GM19035 (cell line): ENCODE data around the gene CD63.

Source experiments
- ATAC-seq: cut with Tn5 transposase; IDR thresholded peaks from one replicate; pipeline ENCODE4 v1.9.1; 2021; ENCODE audit not compliant: unreplicated experiment

The CD63 gene

DNA sequence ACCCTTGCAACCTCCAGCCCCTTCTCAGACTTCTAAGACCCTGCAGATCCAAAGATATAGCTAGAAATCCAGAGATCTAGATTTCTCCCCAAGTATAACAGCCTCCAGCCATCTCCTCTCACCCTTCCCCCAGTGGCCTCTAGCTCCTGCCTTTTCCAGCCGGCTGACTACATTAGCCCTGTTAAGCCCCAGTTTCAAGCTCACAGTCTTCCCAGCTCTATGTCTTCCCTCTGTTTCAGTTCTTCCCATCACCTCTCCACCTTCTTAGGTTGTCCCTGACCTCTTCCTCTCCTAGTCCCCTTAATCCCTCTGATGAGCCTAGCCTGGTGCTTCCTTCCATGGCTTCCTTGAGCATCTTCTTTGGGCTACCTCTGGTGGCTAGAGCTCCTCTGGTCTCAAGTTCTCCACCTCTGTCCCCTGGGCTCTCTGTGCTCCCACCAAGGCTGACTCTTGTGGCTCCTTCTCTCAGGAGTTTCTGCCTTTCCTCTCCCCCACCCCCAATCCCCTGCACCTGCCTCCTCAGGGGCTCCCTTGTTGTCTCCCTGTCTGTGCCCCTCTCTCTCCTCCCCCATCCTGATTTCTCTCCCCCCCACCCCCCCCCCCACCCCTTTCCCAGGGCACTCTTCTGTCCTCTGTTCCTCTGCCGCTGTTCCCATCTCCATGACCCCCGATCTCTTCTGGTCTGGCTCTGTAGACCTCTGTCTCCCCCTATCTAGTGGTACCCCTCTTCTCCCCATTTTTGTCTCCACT, 13.3 kb upstream of the CD63 start:
- no peak for ATAC-seq

DNA sequence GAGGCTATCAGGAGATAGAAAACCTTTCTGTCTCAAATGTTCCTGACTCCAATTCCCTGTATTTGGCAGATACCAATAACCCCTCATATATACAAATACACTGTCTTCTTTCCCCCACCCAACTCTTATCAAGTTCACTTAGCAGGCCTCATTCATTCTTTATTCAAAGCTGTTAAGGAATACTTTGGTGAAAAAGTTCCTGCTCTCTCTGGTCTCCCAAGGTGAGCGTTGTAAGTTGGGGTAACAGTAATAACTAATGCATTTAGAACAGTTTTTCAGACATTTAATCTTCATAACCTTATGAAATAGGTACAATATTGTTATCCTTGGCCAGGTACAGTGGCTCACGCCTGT, 10.2 kb upstream of the CD63 start:
- no peak for ATAC-seq

DNA sequence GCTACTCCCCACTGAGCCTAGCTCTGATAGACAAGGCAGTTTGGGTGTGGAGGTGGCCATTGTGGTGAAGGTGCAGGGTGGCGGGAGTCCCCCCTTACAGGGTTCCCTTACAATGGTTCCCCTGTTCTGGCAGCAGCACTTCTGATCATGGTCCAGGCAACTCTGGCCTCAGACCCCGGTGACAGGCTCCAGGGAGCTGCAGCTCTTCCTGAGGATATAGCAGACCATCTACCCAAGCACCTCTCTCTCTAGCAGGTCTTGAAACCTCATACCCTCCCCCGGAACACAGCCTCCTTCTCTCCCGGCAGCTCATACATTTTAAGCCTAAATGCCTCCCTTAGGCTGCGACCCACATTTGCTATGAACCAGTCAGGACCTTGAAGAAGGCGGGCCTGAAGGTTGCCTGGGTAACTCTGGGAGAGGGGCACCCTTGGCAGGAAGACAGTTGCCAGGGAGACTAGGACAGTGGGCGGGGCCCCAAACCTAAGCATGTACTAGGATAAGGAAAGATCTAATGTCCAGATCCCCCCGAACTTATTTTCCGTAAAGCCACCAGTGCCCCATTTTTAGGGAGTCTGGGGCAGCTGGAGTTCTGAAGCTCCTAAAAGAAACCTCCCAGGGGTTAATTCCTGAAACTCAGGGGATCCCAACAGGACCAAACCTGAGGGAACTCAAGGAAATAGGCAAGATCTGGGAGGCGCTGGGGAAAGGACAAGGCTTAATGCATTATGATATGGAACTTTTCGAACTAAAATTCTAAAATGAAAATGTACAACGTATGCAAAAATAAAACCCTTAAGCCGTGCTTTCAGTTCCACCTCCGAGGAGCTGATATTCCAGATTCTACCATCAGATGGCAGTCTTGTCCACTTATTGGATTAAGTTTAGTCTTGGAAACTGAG, 9.6 kb upstream of the CD63 start:
- peak; percentile 86 for ATAC-seq

DNA sequence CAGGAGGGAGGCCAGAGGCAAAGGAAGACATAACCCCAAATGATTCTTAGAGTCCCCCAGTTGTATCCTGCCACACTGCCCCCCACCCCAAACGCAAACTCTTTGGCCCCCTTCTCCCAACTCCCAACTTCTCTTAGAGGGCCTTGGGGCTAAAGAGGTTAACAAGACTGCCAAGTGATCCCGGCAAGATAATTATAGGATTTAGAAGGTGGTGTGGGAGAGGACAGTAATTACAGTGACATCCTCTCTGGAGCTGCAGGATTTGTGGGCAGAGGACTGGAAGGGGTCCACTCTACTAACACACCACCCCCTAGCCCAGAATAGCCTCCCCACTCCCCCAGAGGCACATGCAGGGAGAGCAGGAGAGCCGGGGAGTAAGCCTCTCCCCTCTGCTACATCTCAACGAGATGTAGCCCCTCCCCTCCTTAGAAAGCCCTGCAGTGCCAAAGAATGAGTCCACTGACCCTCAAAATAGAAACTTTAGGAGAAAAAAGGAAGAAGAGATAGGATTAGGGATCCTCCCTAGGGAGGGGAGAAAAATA, 8.8 kb upstream of the CD63 start:
- ATAC-seq = no peak

DNA sequence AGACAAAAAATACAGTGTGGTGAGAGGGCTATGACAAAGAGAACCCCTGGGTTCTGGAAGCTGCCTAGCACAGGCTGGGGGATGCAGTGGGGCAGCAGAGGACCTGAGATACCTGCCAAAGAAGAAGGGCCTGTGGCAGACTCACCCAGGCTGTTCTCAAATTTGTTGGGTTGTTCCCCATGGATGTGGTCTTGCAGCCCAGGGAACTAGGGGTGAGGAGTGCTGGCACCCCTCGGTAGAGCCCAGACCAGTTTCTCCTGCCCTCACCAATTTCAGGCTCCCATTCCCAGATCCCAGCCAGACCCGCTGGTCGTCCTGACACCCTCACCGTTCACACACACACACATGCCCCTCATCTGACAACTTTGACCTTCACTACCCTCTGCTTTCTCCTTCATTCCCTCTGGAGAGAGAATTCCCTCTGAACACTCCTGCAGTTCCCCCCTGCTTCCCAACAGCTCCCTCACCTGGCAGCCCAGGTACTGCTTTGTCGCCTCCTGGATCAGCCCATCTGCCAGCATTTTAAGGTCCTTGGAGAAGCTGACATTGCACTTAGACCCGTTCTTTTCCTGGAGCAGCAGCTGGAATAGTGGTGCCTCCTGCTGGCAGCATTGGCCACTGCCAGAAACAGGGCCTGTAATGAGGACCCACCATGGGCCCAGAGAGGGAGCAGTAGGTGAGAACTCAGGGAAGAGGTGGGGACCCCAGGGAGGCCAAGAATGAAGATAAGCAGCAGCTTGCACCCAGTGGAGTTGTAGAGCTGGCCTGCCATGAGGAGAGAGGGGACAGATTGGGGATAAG, 8.2 kb upstream of the CD63 start:
- ATAC-seq = no peak

DNA sequence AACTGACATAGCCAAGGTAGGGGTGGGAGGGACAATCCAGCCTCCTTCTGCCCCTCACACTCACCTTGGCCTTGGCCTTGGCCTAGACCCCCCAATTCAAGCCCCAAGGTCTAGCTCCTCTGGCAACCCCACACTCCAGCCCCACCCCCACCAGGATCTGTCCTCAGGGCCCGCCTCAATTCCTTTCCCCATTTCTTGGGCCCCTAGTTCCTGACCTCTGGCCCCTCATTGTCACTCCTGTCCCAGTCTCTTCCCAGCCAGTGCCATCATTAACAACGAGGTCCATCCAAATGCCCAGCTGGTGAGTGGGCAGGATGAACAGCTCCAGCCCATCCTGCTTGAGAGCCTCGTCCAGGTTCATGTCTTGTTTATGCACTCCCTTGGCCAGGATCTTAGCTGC, 7.3 kb upstream of the CD63 start:
- no peak for ATAC-seq

DNA sequence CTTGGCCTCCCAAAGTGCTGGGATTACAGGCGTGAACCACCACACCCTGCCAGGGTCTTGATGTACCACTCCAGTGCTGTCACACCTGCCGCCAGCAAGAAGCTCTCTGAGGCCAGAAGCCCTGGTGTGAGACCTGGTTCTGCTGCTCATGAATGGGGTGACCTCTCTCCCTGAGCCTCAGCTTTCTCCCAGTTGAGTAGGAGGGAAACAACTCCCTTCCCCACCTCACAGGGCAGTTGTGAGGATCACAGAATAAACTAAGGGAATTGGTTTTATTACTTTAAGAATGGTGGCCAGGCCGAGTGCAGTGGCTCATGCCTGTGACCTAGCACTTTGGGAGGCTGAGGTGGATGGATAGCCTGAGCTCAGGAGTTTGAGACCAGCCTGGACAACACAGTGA, 5.8 kb upstream of the CD63 start:
- ATAC-seq = no peak

DNA sequence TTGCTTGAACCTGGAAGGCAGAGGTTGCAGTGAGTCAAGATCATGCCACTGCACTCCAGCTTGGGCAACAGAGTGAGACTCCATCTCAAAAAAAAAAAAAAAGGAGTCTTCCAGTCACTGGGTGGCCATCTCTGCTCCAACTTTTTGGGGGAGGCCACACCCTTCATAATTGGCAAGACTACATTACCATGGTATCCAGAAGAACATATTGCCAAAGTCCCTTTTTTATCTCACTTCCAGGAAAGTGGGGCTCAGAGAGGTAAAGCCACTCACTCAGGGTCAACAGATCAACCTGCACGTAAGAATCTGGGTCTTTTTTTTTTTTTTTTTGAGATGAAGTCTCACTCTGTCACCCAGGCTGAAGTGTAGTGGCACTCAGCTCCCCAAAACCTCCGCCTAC, 5.0 kb upstream of the CD63 start:
- no peak for ATAC-seq

DNA sequence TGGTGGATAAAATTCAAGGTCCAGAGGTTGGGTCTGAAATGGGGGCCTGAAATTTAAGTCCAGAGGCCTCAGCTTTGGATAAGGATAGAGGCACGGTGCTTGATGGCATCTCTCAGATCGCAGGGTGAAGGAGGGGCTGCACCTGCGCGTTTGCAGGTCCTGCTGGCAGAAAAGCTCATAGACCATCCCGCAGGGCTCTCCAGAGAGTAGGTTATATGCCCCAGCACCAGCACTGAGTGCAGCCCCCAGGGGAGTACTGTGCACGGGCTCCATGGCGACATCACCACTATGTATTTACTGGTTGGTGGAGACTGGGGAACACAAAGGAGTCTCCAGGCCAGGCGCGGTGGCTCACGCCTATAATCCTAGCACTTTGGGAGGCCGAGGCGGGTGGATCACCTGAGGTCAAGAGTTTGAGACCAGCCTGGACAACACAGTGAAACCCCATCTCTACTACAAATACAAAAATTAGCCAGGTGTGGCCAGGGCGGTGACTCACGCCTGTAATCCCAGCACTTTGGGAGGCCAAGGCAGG, 4.3 kb upstream of the CD63 start:
- ATAC-seq = no peak

DNA sequence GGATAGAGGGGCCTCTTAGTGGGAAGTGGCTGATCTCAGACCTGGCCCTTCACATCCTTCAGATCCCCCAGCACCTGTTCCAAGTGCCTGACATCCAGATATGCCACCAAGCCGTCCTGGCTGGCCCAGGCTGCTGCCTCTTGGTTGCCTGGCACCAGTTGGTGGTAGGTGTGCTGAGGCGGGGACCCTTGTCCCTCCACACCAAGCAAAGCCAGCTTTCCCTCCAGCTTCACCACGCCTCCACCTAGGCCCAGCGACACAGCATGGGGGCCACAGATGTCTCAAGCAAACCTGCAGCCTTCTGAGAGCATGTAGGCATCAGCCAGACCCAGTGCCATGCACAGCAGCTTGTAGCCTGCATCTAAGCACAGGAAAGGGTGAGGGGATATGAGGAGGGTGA, 3.5 kb upstream of the CD63 start:
- no peak for ATAC-seq

DNA sequence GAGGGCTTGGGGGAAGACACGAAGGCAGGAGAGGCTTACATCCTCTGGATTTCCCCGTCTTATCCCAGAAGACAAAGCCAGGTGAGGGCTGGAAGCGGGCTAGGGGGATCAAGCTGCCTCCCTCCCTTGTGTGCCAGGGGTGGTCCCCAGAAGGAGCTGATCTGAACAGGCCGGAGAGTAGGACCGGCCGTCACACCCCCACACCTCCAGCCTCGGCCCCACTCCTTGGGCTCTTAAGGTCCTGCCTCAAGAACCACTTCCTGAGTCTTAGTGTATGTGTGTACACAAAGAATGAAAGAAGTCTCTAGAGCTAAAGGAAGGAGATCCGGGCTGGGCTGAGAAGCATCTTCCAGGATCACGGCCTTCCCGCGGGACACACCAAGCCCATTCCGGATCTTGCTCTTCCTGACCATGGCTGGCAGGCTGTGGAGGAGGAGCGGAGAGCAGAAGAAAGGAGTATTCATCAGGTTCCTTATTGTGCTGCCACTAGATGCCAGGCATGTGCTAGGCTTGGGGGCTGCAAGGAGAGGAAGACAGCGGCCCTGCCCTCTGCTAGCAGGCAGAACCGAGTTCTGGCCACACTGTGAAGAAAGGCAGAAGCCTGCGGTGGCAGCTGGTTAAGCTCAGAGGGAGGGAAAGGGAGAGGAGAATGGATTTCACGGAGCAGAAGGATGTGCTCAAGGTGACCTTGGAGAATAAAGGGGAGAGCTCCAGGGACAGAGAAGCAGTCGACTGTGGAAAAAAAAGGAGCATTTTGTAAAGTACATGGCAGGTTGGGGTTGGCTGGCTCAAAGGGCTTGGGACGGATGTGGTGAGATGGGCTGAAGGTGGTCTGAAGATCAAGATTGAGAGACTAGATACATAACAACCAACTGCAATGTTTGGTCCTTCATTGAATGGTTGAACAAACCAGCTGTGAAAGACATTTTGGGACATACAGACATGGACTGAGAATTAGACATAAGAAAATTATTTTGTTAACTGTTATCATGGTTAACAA, 1.3 kb upstream of the CD63 start:
- peak; percentile 35 for ATAC-seq

DNA sequence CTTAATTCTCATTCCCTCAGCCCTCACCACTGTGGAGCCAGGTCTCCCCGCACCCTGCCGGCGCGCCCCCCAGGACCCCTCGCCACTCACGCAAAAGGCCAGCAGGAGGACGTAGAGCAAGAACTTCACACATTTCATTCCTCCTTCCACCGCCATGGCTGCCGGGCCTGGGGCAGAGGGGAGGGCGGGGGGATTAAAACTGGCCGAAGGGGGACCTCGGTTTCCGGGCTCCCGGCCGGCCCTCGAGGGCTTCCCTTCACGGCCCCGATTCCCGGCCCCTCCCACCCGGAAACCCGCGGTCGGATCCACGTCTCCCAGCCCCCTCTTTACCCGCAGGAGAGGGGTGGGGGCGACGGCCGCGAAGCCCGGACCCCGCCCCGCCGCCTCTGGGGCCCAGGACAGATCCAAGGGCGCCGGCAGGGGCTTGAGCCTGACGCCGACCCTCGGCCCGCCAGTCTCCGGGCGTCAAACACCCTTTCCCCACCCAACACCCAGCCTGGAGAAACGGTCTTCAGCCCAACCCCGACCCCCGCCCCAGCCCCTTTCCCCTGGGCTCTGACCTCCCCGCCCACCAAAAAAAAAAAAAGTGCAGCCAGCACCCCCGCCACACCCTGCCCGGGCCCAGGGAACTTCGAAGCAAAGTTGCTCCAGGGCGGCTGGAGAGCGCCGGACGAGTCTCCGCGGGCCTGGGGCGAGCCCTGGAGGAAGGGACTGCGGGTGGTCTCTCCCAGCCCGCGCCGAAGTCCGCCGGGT, 447 bp downstream of the CD63 start:
- peak; percentile 29 for ATAC-seq

DNA sequence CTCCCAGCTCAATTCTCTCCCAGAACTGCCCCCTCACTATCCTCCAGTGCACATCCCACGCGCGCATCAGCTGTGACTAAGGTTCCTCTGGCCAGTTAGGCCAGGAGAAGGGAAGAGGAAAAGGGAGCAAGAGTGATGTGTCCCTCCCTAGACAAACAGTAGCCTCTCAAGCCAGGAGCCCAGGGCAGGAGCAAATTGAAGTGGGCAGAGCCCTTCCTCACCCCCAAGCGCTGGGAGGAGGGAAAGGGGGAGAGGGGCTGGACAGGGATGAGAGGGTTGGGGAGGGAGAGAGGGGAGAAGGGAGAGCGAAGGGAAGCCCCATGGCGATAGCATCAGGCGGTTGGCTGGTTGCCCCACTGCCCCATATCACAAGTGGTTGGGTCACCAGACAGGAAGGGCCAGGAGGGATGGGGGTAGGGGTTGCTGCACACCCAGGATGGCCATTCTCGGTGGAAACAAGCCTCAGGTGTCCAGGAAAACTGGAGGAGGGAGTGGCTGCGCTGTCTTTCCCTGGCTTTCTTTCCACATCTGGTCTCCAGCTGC, 1.1 kb downstream of the CD63 start:
- ATAC-seq = no peak

DNA sequence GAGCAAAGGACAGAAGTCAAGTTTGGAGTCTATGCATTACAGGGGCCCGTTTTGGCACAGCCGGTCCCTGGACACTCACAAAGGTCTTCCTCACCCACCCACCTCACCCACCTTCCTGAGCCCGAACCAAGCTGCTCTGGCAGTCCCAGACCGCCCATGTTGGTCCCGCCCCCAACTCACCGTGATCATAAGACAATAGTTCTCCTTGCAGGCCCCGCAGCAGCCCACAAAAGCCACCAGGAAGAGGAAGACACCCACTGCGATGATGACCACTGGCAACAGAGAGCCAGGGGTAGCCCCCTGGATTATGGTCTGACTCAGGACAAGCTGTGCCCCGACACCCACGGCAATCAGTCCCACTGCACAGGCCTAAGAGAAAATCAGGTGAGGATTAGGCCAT, 1.8 kb downstream of the CD63 start:
- no peak for ATAC-seq

DNA sequence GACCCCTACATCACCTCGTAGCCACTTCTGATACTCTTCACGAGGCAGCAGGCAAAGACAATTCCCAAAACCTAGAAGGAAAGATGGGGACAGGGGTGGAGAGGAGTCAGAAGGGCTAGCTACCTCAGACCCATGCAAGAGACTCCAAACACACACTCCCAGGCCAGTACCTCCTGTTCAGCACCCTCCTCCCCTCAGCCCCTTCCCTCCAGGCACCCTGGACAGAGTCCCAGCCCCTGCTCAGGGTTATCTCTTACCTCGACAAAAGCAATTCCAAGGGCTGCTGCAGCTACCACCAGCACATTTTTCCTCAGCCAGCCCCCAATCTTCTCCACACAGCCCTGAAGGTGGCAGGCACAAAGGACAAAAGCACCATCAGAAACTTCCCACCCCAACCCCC, 3.3 kb downstream of the CD63 start:
- ATAC-seq = no peak

DNA sequence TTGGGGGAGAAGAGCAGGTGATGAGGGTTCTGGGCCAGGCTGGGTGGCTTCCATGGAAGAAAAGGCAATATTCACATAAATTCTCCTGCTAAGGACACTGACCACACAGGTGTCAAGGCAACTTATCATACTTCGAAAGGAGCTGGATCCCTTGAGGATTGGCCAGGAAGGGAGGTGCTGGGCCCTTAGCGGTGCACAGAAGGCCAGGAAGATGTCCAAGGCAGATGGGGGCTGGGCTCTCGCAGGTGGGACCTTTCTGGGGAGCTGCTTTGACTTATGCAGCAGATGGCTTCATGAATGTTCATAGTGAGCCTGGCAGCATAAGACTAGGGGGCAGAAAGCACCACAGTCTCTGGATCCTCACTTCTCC, 3.9 kb downstream of the CD63 start:
- no peak for ATAC-seq

DNA sequence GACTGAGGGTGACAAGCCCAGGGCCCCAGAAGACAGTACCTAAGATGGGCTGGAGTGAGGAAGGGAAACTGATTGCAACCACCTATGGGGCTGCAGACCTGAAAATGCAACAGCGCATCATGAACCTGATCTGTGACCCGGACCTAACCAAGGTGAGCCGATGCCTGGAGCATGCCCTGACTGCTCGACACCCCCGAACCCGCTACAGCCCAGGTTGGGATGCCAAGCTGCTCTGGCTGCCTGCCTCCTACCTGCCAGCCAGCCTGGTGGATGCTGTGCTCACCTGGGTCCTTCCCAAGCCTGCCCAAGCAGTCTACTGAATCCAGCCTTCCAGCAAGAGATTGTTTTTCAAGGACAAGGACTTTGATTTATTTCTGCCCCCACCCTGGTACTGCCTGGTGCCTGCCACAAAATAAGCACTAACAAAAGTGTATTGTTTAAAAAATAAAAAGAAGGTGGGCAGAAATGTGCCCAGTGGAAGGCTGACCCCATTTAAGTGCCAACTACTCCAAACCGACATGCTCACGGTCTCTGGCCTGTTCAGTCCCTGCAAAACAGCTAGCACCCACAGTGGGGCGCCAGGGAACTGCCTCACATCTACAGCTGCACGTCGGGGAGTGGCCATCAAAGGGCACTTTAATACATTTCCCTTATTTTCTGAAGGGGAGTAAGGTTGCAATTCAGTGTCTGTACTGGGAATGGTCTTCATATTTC, 4.4 kb downstream of the CD63 start:
- no peak for ATAC-seq

DNA sequence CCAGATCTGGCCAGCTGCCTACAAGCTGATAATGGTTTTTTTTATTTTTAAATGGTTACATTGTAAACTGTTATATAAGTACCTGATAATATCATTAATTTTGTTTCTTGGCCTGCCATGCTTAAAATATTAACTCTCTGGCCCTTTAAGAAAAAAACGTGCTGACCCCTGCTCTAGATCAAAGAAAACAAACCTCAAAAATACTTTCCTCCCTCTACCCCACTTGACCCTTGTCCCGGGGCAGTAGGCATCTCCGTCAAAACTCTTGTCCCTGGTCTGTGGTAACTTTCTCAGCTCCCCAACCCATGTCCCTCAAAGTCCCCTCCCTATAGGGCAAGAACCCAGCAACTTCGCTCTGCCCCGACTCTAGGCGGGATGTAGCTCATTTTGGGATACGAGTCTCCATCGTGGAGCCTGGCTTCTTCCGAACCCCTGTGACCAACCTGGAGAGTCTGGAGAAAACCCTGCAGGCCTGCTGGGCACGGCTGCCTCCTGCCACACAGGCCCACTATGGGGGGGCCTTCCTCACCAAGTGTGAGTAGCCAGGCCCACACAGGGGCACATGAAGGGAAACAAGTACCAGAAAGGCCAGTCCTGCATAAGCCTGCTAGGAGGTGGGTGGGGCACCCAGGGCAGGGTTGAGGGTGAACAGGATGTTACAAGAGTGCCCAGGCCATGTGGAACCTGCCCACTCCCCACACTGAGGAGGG, 5.1 kb downstream of the CD63 start:
- ATAC-seq = no peak
